ENCODE data around the gene RBM38.

RBM38 gene

DNA sequence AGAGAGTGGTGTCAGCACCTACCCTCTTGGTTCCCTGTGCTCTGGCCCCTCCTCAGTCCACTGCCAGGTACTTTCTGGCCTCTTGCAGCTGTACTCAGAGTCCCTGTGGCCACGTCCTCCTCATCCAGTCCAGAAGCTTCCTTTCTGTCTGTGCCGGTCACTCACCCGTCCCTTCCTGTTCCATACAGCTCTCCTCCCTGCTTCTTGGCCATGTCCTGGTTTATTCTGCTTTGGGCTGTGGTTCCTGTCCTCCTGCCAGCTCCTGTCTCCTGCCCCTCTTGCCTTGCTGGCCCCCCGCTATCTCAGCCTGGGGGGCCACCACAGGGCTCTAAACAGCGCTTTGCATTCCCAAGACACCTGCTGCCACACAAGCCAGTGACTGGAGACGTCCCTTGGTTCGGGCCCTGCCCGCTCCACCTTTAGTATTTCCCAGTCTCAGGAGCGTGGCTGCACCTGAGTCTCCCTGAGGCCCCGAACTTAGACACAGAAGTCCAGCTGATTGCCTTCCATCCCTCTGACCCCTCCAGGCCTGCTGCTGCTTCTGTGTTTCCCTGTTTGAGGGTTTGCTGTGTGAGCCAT, 15.5 kb upstream of the RBM38 start:
- DNase-seq, result no peak

DNA sequence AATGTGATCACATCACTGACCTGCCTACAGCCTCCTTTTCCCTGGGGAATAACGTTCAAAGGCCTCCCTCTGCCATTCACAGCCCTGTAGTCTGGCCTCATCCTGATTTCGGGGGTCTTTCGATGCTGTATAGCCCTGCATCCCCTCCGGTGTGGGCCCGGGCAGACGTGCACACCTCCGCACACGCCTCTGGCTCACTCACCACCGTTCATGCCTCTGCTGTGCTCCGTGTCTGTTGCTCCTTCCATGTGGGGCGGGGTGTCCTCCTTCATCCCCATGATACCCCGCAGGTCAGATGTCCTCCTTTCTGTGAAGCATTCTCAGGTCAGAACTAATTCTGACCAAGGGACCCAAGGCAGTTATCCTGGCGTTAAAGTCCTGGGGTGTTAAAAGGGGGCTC, 13.8 kb upstream of the RBM38 start:
- no peak for DNase-seq

DNA sequence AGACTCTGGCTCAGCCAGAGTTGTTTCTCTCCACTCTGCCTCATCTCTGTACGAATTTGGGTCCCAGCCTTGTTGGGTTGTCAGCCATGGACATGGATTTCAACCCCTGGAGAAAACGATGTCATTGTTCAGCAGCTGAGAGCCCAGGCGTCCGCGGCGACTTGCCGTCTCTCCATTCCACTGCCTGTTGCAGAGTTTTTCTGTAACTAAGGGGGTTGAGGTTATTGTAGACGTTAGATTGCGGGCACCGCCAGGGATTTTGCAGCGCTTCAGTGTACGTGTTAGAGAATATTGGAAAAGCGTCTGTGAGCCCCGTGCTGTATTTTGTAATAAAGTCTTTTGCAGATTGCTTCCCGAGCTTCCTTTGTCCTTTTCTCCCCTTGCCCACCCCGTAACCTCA, 13.1 kb upstream of the RBM38 start:
- DNase-seq, result no peak

DNA sequence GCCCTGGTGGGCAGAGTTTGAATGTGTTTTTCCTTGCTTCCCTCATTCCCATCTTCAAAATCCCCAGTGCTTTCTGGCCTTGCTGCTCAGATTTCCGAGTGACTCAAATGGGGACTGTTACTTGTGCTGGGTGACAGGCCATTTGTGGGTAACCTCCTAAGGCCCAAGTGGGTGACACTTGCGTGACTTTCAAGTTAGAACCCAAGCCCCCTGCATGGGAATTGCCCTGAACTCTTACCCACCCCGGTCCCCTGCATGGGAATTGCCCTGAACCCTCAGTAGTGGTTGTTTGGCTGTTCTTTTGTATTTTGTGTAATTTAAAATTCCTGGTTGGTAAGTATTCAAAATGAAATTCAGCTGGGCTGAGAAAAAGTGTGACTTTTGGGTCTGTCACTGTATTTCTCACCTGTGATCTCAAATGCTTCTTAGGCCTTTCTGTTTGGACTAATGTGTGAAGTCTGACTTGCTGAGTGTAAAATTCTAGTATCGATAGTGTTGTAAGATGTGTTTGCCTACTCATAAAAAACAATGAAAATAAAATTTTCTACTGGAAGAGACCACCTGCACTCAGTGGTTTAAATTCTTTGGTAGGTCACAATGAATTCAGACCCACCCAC, 12.4 kb upstream of the RBM38 start:
- no peak for DNase-seq

DNA sequence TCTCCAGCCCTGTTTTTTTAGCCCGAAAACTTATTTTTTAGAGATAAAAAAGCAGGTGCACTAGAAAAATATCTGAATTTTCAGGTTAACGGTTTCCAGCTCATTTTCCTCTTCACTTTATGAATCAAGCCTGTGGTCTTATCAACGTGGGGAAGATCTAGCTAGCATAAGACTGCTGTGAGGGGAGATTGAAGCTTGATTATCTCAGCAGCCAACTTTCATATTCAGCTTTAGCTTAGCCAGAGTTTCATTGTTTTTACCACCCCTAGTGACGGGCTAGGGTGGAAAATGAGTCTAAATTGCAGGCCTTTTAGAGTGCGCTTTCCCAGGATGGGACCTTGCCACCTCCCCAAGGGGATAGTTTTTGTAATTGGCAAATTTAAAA, 11.9 kb upstream of the RBM38 start:
- no peak for DNase-seq

DNA sequence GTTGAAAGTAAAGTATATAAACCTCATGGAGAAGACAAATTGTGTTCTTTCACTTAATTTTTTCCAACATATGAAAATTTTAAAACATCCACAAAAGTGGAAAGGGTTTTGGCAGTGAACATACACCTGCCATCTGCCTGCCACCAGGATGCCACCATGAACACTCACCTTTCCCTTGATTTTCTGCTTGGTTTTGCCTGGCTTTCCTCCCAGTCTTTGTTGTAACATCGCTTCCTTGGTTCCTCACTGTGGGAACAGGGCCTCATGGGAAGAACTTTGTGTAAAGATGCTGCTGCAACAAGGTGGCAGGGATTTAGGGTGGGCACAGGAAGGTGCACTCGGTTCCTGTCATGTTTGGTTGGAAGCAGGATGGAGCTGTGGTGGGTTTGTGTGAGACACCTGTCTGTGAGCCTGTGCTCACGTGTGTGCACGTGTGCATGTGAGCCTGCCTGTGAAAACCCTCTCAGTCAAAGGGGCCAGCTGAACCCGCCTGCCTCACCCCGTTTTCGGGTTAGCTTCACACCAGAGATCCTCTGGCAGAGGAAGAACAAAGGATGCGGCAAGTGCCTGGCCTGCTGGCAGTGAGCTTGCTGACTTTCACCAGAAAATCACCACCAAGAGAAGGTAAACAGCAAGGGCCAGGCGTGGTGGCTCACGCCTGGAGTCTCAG, 11.0 kb upstream of the RBM38 start:
- no peak for DNase-seq

DNA sequence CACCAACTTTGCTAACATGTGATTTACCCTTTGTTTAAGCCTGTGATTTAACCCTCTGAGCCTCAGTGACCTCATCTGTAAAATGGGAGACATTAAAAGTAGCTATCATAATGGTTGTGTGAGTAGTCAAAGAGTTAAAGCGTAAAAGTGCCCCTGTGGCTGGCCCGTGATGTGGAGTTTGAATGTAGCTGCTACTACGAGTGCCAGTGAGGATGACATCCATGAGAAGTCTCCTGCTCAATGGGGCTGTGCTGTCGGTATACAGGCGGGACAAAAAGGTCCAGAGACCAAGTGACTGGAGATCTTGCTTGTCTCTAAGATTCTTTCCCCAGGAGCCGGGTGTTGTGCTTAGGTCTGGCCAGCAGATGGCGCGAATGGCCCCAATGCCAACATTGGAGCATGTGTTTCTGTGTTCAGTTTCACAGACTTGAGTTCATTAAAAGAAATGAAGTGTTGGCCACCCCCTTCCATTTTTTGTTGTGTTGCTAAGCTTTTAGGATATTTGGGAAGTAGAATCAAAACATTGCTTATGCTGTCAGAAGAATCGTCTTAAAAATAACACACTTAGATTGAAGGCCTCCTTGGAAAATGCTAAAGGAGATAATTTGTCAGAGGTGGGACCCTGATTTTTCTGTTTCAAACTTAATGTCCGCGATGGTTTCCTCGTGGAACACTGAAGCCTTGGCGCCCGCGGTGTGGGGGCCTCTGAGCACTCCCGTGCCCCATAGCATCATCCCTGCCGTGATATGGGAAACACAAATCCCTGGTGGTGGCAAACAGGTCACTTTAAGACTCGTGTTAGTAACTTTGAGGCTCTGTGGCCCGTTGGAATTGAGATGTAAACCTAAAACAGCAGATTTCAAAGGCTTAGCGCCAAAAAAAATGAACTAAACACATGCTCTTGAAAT, 9.3 kb upstream of the RBM38 start:
- peak; percentile 83 for DNase-seq

DNA sequence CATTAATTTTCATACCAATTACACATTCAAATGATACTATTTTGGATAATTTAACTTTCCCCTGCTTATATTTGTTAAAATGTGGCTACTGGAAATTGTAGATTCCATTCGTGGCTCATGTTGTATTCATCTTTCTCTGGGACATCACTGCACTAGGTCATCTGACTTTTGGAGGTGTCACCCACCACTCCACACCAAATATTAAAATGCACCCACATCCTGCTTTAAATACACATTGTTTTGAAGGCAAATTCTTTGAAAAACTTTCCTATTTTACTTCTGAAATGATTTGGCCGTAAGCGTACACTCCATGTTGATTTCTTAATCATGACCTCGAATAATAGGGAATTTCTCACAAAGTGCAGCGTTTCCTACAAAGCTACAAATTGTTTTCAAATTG, 8.7 kb upstream of the RBM38 start:
- no peak for DNase-seq

DNA sequence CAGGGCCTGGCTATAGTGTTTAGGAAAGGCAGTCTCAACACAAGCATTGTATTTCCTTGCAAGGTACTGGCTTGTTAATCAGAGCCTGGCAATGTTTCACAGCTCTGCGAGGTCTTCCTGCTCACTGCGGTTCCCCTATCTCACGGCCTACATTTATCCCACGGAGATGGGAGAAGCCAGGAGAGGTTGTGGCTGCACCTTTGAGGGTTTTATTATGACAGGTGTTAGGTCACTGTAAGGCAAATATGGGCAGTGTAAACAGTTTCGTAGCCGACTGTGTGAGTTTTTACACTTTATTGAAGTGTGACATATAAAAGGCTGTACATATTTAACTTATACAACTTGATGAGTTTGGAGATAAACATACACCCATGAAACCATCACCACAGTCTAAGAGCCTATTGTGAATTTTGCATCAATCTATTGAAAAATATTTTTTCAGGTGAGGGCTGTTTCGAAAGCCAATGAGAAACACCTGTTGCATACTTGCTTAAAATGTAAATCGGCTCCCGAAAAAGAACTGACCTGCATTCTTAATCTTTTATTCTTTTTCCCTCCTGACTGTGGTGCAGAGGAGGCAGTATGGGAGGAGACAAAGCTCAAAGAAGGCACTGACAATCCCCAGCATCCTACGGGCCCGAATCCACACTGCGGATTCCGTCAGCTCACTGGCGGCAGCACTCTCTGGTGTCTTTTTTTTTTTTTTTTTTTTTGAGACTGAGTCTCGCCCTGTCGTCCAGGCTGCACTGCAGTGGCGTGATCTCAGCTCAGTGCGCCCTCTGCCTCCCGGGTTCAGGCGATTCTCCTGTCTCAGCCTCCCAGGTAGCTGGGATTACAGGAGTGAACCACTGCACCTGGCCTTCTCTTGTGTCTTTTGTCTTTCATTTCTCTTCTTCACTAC, 7.5 kb upstream of the RBM38 start:
- no peak for DNase-seq

DNA sequence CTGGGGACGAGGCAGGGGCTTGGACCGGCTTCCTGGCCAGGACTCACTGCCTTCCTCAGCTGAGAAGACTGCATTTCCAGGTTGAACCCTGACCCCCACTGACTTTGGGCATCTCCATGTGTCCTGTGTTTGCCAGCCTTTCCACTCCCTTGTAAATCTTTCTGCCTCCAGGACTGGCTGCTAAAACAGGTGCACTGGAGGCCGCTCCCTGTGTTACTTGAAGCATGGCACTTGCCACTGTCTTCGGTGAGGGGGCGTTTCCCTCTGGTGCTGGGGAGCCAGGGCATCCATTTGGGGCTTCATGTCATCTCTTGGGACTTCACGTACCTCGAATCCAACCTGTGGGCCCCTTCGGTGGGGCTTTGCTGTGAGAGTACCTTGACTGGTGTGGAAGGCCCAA, 6.7 kb upstream of the RBM38 start:
- no peak for DNase-seq

DNA sequence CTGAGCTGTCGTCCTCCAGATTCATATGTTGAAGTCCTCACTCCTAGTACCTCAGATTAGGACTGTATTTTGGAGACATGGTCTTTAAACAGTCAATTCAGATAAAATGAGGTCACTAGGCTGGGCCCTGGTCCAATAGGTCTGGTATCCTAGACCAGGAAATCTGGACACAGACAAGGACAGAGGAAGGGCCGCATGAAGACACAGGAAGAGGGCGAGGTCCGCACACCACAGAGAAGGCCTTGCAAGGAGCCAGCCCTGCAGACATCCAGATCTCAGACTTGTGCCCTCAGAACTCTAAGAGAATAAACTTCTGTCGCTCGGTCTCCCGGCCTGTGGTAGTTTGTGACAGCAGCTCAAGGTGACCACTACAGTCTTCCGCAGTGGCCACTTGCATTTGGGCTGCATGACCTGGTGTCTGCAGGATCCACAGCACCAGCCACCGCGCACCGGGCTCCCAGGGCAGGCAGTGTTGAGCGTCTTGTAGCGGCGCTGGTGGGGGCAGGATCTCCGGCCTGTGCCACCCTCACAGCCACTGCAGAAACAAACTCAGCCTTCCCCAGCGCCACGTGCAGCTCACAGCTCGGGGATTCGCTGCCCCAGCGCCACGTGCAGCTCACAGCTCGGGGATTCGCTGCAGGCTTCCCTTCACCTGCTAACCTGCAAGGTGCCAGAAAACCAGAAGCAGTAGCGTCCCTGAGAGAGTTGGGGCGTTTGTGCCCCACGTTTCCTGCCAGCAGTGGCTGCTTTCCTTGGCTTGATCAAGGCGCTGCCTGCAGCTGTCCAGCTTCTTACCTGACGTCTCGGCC, 6.0 kb upstream of the RBM38 start:
- DNase-seq, result no peak

DNA sequence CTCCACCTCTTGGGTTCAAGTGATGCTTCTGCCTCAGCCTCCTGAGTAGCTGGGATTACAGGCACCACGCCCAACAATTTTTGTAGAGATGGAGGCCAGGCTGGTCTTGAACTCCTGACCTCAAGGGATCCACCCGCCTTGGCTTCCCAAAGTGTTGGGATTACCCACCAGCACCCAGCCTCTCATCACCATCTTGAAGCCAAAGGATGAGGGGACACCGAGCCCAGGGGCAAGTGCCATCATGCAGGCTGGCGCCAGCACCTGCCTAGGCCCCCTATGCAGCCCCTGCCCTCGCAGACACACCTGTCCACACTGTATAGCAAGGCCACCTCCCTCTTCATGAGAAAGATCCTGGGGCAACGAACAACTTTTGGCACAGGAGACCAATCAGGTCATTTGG, 5.3 kb upstream of the RBM38 start:
- DNase-seq, result no peak

DNA sequence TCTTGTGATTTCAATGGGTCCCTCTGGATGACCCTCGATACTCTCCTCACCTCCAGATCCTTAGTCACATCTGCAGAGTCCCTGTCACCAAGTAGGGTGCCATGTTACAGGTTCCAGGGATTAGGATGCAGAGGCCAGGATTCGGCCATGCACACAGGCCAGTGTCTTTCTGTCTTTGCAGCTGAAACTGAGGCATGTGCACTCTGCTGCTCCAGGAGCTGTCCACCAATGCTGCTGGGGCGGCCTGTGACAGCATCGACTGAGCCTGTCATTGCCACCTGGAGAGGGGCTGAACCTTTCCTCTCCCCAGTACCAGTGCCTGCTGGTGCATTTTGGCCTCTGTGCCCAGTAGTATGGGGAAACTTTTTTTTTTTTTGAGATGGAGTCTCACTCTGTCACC, 4.4 kb upstream of the RBM38 start:
- peak; percentile 18 for DNase-seq

DNA sequence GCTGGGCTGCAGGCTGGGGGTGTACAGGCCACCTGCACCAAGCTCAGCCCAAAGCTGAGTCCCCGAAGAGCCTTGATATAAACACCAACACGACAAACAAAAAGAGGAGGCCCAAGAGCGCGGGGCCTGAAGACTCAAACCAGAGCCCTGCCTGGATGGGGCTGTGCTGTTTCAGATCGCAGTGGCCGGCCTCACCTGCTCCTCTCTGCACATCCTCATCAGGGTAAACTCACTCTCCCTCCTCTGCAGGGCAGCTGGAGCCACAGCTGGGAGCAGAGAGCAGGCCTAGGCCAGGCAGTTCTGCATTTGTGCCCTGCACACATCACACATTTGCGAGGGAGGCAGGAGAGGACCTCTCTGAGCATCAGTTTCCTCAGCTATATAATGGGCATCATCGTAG, 3.7 kb upstream of the RBM38 start:
- DNase-seq, result peak; percentile 15

DNA sequence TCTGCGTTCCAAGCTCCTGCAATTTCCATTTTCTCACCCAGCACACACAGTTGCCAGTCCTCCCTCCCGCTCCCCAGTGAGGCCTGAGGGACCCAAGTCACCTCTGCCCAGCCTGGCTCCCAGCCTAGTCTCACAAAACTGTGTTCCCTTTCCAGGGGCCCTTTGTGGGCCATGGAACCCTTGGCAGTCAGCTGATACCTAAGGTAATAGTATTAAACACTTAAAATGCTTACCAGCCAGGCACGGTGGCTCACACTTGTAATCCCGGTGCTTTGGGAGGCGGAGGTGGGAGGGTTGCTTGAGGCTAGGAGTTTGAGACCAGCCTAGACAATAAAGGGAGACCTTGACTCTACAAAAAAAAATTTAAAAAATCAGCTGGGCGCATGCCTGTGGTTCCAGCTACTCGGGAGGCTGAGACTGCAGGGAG, 3.2 kb upstream of the RBM38 start:
- DNase-seq, result peak; percentile 22

DNA sequence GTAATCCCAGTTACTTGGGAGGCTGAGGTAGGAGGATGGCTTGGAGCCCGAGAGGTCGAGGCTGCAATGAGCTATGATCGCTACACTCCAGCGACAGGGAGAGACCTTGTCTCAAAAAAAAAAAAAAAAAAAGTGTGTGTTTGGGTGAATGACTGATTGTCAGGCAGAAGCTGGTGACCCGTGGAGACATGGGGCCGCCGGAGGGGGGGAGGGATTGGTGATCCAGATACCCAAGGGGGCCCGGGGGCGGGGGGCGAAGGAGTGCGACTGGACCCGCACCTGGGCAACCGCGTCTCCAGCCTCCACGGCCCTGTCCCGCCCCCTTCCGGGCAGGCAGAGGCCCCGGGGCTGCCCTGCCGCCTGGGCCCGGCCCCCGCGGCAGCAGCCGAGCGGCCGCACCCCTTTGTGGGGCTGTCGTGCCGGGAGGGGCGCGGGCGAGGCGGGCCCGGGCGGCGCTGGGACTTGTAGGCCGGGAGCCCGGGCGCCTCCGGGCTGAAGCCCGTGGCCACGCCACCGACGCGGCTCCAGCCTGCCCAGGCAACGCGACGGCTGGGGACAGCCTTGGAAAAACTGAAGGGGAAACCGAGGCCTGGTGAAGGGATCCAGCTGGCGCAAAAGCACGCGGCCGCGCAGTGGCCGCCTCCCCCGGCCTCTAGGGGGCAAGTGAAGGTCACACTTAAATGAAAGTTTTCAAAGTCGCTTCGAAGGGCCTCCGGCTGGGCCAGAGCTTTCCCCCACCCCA, 2.1 kb upstream of the RBM38 start:
- DNase-seq, result peak; percentile 79

DNA sequence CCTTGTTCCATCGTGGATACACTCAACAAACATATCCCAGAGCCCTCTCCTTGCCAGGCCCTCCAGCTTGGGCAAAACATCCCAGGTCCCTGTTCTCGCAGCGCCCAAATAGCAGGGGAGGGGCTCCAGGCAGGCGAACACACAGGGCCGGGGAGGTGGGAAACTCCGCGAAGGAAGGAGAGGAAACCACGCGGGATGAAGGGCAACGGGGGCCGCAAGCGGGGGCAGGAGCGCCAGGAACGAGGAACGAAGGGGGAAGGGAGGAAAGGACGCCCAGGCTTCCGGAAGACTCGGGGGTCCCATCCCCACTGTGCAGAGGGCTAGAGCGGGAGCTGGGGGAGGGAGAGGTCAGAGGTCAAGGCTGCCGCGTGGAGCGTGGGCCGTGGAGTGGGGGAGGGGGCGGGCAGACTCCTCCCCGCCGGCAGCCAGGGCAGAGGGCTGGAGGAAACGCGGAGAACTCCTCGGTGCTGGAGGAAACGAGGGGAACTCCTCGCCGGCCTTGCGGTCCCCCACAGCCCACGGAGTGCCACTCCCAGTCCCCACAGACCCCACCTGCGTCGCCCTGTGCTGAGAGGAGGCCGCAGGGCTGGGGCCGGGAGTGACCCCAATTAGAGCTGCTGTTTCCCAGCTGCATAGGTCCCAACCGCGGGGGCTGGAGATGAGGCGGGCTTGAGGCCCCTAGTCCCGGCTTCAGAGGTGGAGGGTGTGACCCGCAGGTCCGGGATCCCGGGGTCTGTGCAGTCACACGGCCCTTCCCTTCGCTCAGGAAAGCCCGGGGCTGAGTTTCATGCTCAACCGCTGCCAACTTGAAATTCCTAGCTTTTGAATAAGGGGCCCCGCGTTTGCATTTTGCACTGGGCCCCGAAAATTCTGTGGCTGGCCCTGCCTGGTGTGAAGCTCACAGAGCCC, 1.2 kb upstream of the RBM38 start:
- DNase-seq, result no peak

DNA sequence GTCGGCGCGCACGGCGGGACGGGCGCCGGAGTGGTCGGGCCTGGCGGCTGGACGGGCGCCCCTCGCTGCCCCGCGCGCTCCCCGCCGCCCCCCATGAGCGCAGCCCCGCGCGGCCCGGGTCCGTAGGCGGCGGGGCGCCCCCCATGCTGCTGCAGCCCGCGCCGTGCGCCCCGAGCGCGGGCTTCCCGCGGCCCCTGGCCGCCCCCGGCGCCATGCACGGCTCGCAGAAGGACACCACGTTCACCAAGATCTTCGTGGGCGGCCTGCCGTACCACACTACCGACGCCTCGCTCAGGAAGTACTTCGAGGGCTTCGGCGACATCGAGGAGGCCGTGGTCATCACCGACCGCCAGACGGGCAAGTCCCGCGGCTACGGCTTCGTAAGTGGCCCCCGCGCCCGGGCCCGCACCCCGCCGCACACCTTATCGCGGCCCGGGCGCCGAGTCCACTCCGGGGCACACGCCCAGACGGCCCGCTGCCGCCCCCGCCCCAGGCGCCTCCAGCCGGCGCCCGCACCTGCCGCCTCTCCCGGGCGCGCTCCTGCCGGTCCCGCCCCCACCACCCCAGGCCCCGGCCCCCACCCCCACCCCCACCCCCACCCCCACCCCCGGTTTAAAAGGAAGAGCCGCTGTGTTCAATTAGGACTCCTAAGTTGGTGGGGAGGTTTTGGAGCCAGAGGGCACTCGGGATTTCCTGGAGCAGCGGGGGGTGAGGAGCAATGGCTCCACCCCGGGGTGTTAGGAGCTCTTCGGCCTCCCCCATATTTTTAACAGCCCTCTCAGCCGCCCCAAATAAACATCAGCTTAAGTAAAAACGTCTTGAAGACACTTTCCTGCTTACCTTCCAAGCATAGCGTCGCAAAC, 474 bp downstream of the RBM38 start:
- no peak for DNase-seq
